AML-193 (cell line): ENCODE results near the gene ZER1.
"Not testable (repeated sequence)": the region's sequence is repeated elsewhere in the genome, so short reads cannot be mapped to it uniquely, and the experiment has no call there.

Experiments used
- DNase-seq, 2 experiments: peaks; one replicate each; lab custom pipeline; 2025; lab: John Stamatoyannopoulos, UW

ZER1 gene

GRCh38 chr9:128771745-128772519, at the start of gene ZER1:
Gene ZER1, minus strand, starts transcription at chr9:128771927. Its CDS starts 16,362 bp downstream, at chr9:128755565.
- DNase-seq: peak; percentile 69 to 74

- DNase-seq: no peak
Measured at GRCh38 chr9:128820665-128821583, 49.2 kb upstream of the ZER1 start.

DNA sequence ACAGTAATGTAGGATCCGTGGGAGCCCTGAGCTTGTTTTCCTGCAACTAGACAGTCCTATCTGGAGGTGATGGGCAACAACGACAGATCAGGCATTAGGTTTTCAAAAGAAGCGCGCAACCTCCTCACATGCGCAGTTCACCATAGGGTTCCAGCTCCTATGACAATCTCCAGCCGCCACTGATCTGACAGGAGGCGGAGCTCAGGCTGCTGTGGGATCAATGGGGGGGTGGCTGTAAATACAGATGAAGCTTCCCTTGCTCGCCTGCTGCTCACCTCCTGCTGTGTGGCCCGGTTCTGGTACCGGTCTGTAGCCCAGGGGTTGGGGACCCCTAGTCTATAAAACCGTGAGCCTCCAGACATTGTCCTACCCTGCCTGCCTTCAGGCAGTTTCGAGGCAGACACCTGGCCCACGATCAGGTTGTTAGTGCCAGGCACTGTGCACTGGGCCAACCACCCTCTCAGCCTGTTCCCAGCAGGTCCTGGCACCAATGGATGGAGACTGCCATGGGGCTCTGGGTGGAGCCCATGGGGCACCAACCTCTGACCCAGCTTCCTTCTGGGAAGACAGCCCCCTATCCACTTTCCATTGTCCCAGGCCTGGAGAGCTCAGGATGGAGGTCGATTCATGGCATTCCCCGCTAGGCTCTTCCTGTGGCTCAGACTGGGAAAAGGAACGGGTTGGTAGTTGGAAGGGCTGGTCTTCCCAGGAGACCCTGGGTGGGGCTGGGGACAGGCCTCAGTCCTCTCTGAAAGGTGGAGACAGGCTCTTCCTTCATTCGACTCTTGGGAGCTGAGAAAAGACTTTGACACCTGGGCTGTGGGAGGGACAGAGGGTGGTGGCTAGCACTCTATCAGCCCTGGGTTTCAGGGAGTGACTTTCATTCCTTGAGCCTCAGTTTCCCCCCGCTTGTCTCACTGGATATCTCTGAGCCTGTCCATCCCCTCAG, 48.3 kb upstream of the ZER1 start:
- no peak for DNase-seq

DNA sequence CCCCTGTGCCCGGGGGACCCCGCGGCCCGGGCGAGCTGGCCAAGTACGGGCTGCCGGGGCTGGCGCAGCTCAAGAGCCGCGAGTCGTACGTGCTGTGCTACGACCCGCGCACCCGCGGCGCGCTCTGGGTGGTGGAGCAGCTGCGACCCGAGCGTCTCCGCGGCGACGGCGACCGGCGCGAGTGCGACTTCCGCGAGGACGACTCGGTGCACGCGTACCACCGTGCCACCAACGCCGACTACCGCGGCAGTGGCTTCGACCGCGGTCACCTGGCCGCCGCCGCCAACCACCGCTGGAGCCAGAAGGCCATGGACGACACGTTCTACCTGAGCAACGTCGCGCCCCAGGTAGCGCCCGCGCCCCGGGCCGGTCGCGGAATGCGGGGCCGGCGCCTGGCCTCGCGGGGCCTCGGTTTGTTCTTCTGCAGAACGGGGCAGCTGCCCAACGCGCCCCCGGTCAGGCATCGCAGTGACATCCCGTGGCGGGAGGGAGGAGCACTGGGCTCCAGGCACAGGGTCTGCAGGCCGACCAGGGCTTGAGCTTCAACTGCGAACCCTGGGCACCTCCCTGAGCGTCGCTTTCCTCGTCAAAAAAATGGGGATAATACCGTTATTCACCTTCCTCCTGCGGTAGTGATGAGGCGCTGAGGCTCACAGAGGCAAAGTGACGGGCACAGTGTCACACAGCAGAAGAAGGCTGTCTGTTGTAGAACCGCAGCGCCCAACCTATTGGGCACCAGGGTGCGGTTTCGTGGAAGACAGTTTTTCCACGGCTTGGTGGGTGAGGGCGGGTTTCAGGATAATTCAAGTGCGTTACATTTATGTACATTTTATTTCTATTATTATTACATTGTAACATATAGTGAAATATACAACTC, 47.4 kb upstream of the ZER1 start:
- peak in 1 of 2 experiments; percentile 27 for DNase-seq

GRCh38 chr9:128818099-128818838, 46.5 kb upstream of the ZER1 start, which contains the start of gene ENDOG:
Gene ENDOG, plus strand, starts transcription at chr9:128818500. Its CDS starts 185 bp downstream, at chr9:128818685.
- peak; percentile 91 to 93 for DNase-seq

DNA sequence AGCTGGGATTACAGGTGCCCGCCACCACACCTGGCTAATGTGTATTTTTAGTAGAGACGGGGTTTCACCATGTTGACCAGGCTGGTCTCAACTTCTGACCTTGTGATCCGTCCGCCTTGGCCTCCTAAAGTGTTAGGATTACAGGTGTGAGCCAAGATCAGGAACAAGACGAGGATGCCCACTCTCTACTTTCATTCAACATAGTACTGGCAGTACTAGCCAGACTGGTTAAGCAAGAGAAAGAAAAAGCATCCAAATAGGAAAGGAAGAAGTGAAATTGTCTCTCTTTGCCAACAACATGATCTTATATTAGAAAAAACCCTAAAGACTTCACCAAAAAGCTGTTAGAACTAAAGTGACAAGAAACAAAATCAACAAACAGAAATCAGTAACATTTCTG, 39.1 kb upstream of the ZER1 start:
- DNase-seq: no peak

GRCh38 chr9:128809831-128810230, 38.1 kb upstream of the ZER1 start:
- peak in 1 of 2 experiments; percentile 5 for DNase-seq

DNA sequence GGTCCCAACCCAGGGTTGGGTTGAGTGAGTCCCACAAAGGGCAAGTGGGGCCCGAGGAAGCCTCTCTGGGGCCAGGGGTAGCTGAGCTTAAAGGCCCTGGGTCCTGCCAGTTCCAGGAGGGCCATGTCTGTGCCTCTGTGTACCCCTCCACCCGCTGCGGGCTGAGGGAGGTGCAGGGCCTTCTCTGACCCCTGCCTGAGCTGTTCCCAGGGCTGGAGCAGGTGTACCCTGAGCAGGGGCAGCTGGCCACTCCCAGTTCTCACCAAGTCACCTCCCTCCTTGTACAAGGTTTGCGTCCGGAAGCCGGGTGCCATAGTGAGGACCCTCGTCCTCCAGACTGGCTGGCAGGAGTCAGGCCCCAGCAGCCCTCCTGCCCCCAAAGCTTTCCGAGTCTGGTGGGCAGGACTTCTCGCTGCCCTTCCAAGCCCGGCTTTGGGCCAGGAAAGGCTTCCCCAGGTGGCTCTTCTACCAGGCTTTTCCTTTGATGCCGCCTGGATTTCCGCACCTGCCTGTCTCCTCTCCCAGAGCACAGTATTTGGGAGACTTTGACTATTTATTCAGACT, 37.4 kb upstream of the ZER1 start:
- no peak for DNase-seq

DNA sequence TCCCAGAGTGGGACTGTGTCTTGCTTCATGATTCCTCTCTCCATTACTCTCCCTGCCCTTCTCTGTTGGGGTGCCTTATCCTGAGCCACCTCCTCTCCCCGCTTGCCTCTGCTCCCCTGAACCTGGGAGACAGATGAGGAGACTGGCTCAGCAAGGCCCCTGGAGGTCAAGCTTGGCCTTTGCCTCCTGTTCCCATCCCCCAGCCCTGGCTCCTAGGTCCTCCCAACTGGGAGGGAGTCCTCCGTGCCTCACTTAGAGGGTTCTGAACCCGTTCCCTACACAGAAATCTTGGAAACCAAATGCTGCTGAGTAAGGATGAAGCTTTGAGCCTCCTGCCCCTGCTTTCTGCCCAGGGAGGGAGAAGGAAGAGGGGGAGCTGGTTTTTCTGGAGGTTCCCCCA, 36.8 kb upstream of the ZER1 start:
- DNase-seq: no peak

GRCh38 chr9:128807827-128808226, 36.1 kb upstream of the ZER1 start:
- no peak for DNase-seq

- no peak for DNase-seq
Measured at GRCh38 chr9:128805661-128806060, 33.9 kb upstream of the ZER1 start.

GRCh38 chr9:128802482-128802881, 30.8 kb upstream of the ZER1 start:
- DNase-seq: no peak

DNA sequence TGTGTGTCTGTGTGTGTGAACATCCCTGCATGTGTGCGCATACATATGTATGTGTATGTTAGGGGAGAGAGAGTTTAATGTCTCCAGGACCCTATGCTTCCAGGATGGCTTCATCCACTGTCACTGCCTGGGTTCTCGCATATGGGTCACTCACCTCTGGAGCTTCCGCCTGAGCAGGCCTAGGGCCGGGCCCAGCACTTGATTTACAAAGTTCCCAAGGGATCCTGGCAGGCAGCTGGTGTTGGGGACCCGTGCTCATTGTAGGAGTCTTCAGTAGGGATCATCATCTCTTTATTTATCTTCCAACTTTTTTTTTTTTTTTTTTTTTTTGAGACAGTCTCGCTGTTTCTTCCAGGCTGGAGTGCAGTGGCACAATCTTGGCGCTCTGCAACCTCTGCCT, 28.3 kb upstream of the ZER1 start:
- DNase-seq: no peak

- no peak for DNase-seq
Measured at GRCh38 chr9:128798896-128799295, 27.2 kb upstream of the ZER1 start.

- not testable (repeated sequence) for DNase-seq
Measured at GRCh38 chr9:128794961-128795360, 23.2 kb upstream of the ZER1 start.

DNA sequence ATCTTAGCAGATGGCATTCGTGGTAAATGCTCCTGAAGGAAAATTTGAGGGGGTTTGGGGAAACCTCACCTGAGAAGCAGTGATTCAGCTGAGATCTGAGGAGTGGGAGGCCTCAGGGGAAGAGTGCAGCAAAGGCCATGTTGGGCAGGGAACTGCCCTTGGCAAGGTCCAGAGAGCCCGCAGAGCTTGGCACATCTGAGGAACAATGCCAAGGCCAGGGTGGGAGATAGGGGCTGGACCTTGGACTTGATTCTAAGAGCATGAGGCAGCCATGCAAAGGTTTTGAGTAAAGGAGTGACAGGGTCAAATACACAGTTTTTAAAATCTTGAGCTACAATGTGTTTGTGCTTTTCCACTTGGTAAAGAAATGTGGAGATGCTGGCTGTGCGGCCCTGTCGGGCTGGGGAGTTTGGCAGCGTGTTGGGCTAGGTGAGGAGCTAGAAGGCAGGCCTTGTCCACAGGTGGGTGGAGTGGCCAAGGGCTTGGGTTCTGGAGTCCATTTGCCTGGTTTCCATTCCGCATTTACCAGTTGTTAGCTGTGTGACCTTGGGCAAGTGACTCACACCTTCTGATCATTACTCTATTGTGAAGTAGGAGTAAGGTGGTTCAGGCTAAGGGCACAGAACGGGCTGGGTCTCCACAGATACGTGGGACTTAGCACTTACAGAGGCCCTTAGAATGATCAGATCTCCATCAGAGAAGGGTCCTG, 21.4 kb upstream of the ZER1 start:
- DNase-seq: no peak

GRCh38 chr9:128792134-128792533, 20.4 kb upstream of the ZER1 start:
- no peak for DNase-seq

DNA sequence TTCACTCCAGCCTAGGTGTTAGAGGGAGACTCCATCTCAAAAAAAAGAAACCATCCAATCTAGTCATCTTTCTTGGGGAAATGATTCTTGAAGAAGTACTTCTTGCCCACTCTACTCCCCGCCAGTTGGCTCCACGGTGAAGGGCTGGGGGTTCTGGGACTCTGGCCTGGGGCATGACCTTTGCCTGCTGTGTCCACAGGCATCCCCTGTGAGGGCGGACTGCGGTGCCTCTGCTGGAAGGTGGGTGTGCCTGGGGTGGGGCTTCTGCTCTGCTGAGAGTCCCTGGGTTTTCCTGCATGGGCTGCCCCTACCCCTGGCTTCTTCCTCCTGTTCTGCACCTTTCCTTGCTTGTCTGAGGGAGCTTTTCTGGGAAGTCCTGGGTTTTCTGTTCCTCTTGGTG, 18.8 kb upstream of the ZER1 start:
- DNase-seq: no peak

GRCh38 chr9:128788445-128788844, 16.7 kb upstream of the ZER1 start:
- no peak for DNase-seq
